ENCODE results near the gene ANGPTL8. TPM values are rescaled to one million over a fixed set of nuclear protein-coding genes. Genes with fewer than 3 reads are reported as not detected.

Gene ANGPTL8
- total and polyA plus RNA-seq, 12 donors, result 0.34 to 13.0 (median 1.7) TPM; not detected in 6

GRCh38 chr19:11223200-11223599 lies 16.2 kb upstream of the ANGPTL8 start:
- ATAC-seq (peak in 1 of 8 donors; percentile 10), DNase-seq (no peak)
- WGBS, 2 donors, result 96 to 100% methylated on average over 3 of the region's 3 CpGs
- Histone ChIP-seq H3K36me3 (peaks cover 0 to 99% (median 39%) of the 10 kb centered on the region in 9 donors), H3K9me3 (peaks cover 0 to 19% (median 5%) of the 10 kb centered on the region in 11 donors), H3K4me3 (no peak overlapping the region), H3K27ac (no peak overlapping the region), H3K4me1 (no peaks in the 10 kb centered on the region), H3K27me3 (no peaks in the 10 kb centered on the region)
- intact Hi-C loops (cut with DNase I), result no loop called here
- TF ChIP-seq CTCF (IDR thresholded peaks at IDR 0.05), result no peak

GRCh38 chr19:11224429-11224828 lies 15.0 kb upstream of the ANGPTL8 start:
- peaks cover 0 to 19% (median 5%) of the 10 kb centered on the region in 11 donors for H3K9me3 ChIP-seq
- no peak for TF ChIP-seq CTCF (IDR thresholded peaks at IDR 0.05)
- no peak overlapping the region for H3K27ac ChIP-seq
- intact Hi-C loops (cut with DNase I), result no loop called here
- no peaks in the 10 kb centered on the region for H3K27me3 ChIP-seq
- ATAC-seq, result no peak
- WGBS, 2 donors, result 95 to 96% methylated on average over 7 of the region's 7 CpGs
- no peaks in the 10 kb centered on the region for H3K4me1 ChIP-seq
- H3K4me3 ChIP-seq, result no peak overlapping the region
- DNase-seq, result no peak
- peaks cover 0 to 100% (median 39%) of the 10 kb centered on the region in 9 donors for H3K36me3 ChIP-seq

- no peaks in the 10 kb centered on the region for H3K4me1 ChIP-seq
- no peaks in the 10 kb centered on the region for H3K27me3 ChIP-seq
- H3K4me3 ChIP-seq, result no peak overlapping the region
- peak in 3 of 8 donors; percentile 38 to 74 (median 43) for ATAC-seq
- 86 to 88% methylated on average over 5 of the region's 5 CpGs for WGBS, 2 donors
- TF ChIP-seq CTCF (IDR thresholded peaks at IDR 0.05), result no peak
- intact Hi-C loops (cut with DNase I), result no loop called here
- no peak overlapping the region for H3K27ac ChIP-seq
- H3K36me3 ChIP-seq, result peaks cover 0 to 100% (median 32%) of the 10 kb centered on the region in 9 donors
- H3K9me3 ChIP-seq, result peaks cover 0 to 18% (median 5%) of the 10 kb centered on the region in 11 donors
- DNase-seq, result no peak
Measured at GRCh38 chr19:11225172-11225571, 14.2 kb upstream of the ANGPTL8 start.

GRCh38 chr19:11225815-11226214 lies 13.6 kb upstream of the ANGPTL8 start:
- 90 to 94% methylated on average over 3 of the region's 3 CpGs for WGBS, 2 donors
- intact Hi-C loops (cut with DNase I), result no loop called here
- Histone ChIP-seq H3K36me3 (peaks cover 0 to 100% (median 35%) of the 10 kb centered on the region in 9 donors), H3K4me3 (no peak overlapping the region), H3K27ac (no peak overlapping the region), H3K27me3 (no peaks in the 10 kb centered on the region), H3K9me3 (peaks cover 0 to 13% (median 5%) of the 10 kb centered on the region in 11 donors), H3K4me1 (no peaks in the 10 kb centered on the region)
- ATAC-seq (no peak), DNase-seq (no peak)
- TF ChIP-seq CTCF (IDR thresholded peaks at IDR 0.05), result no peak

Data from heart right ventricle (tissue), 16 donors.